PC-3 (cell line): Measurements from ENCODE around the gene CEP63. TPM values are rescaled to one million over a fixed set of nuclear protein-coding genes. Genes with fewer than 3 reads are reported as not detected.
"Not testable (repeated sequence)": the region's sequence is repeated elsewhere in the genome, so short reads cannot be mapped to it uniquely, and the experiment has no call there.

Source experiments
- ATAC-seq: fragments of 200-7000 bp; cut with Tn5 transposase; 2 replicates; pipeline ENCODE4 v1.9.1; 2020; ENCODE audit warnings: mild to moderate bottlenecking, moderate library complexity
- BruUV-seq: library from RNA; stranded (reverse); fragments of 400-500 nt; replicated peaks from 2 replicates; lab custom pipeline; 2021; lab: Mats Ljungman, UMichigan
- CTCF ChIA-PET: fragments of 300-600 bp; sonication (Branson Sonifier 250); formaldehyde crosslinking; loops from one replicate; lab custom pipeline; 2022; ENCODE audit warnings: antibody characterized with exemption; lab: Charles Lee
- POLR2A ChIA-PET: fragments of 300-600 bp; sonication (Branson Sonifier 250); formaldehyde crosslinking; loops from one replicate; lab custom pipeline; 2022; ENCODE audit warnings: antibody characterized with exemption; ENCODE audit not compliant: unreplicated experiment; lab: Charles Lee
- DNase-seq: peaks from one replicate; pipeline ENCODE4 v3.0.0-alpha.2; 2015
- H2AFZ ChIP-seq: fragments of 300-600 bp; sonication (generic); 2 replicates; pipeline ENCODE4 v1.6.0; 2016; ENCODE audit warnings: antibody characterized with exemption, low read length
- H3F3A ChIP-seq: fragments of 300-600 bp; sonication (generic); one replicate; pipeline ENCODE4 v1.6.0; 2017; ENCODE audit warnings: antibody characterized with exemption, low read length, control low read depth, mild to moderate bottlenecking; ENCODE audit not compliant: unreplicated experiment
- H3K27ac ChIP-seq: fragments of 300-600 bp; sonication (generic); 2 replicates; pipeline ENCODE4 v1.5.1; 2016; ENCODE audit warnings: mild to moderate bottlenecking, low read length
- H3K27me3 ChIP-seq: fragments of 300-600 bp; sonication (generic); 2 replicates; pipeline ENCODE4 v1.6.1; 2016; ENCODE audit warnings: low read length, mixed read lengths
- H3K36me3 ChIP-seq: fragments of 300-600 bp; sonication (generic); 2 replicates; pipeline ENCODE4 v1.6.1; 2016; ENCODE audit warnings: low read depth, mixed run types, low read length, mixed read lengths
- H3K4me1 ChIP-seq: fragments of 300-600 bp; sonication (generic); 2 replicates; pipeline ENCODE4 v1.5.1; 2016; ENCODE audit warnings: low read length; ENCODE audit not compliant: insufficient read depth
- H3K4me2 ChIP-seq: fragments of 300-600 bp; sonication (generic); 2 replicates; pipeline ENCODE4 v1.6.0; 2016; ENCODE audit warnings: low read length
- H3K4me3 ChIP-seq: fragments of 300-600 bp; sonication (generic); 2 replicates; pipeline ENCODE4 v1.5.1; 2016; ENCODE audit warnings: mild to moderate bottlenecking, low read length, mixed read lengths
- H3K79me2 ChIP-seq: fragments of 300-600 bp; sonication (generic); 2 replicates; pipeline ENCODE4 v1.6.1; 2017; ENCODE audit warnings: low read length, mixed read lengths
- H3K9ac ChIP-seq: fragments of 300-600 bp; sonication (generic); 2 replicates; pipeline ENCODE4 v1.6.0; 2016; ENCODE audit warnings: mild to moderate bottlenecking, low read length
- H3K9me2 ChIP-seq: fragments of 300-600 bp; sonication (generic); replicated peaks from 2 replicates; pipeline ENCODE4 v1.6.1; 2016; ENCODE audit warnings: mixed run types, low read length, mixed read lengths
- H3K9me3 ChIP-seq: fragments of 300-600 bp; sonication (generic); 2 replicates; pipeline ENCODE4 v1.6.1; 2016; ENCODE audit warnings: low read length, mixed read lengths
- H4K20me1 ChIP-seq: fragments of 300-600 bp; sonication (generic); 2 replicates; pipeline ENCODE4 v1.6.1; 2016; ENCODE audit warnings: low read length, mixed read lengths
- EZH2 ChIP-seq: fragments of 300-600 bp; sonication (generic); IDR thresholded peaks from one replicate; pipeline ENCODE4 v1.6.1; 2017; ENCODE audit warnings: antibody characterized with exemption, mild to moderate bottlenecking, low read length; ENCODE audit not compliant: unreplicated experiment
- EZH2phosphoT487 ChIP-seq: fragments of 300-600 bp; sonication (generic); IDR thresholded peaks from 2 replicates; pipeline ENCODE4 v1.6.1; 2018; ENCODE audit warnings: mild to moderate bottlenecking, antibody characterized with exemption, low read length, borderline replicate concordance
- intact Hi-C: fragments of 100-400 bp; cut with micrococcal nuclease; formaldehyde crosslinking; loops from 2 replicates; pipeline ENCODE4 v1.9.0; 2023
- total RNA-seq: library from RNA; depleted of rRNA; stranded (reverse); fragments of >200 nt; gene quantifications from 2 replicates; pipeline ENCODE4 v1.2.3, GENCODE V29; 2014
- TF ChIP-seq, protein P1 (sequence below): fragments of 300-600 bp; sonication (generic); conservative IDR thresholded peaks from 2 replicates; pipeline ENCODE4 v1.5.1; 2017; ENCODE audit warnings: antibody characterized with exemption, low read depth, mild to moderate bottlenecking, low read length

CEP63 gene
- total RNA-seq, 1 experiment from 2014 or later, result 15.4 TPM

GRCh38 chr3:134543113-134543512 lies 57.3 kb downstream of the CEP63 start:
- Histone ChIP-seq H2AFZ (no peak overlapping the region), H3K9me3 (no peaks in the 10 kb centered on the region), H3F3A (no peaks in the 10 kb centered on the region), H3K9me2 (no peaks in the 10 kb centered on the region), H3K79me2 (no peaks in the 10 kb centered on the region), H3K4me1 (no peaks in the 10 kb centered on the region), H3K4me2 (no peak overlapping the region), H4K20me1 (no peaks in the 10 kb centered on the region), H3K9ac (no peak overlapping the region), H3K27ac (no peak overlapping the region), H3K36me3 (no peaks in the 10 kb centered on the region), H3K4me3 (no peak overlapping the region), H3K27me3 (no peaks in the 10 kb centered on the region)
- no peak for DNase-seq
- no TSS peak for BruUV-seq
- ChIA-PET POLR2A (no interaction called here), CTCF (no interaction called here)
- intact Hi-C loops, result no loop called here
- ATAC-seq, result no peak
- TF ChIP-seq EZH2, result no peak
- TF ChIP-seq, protein P1, sequence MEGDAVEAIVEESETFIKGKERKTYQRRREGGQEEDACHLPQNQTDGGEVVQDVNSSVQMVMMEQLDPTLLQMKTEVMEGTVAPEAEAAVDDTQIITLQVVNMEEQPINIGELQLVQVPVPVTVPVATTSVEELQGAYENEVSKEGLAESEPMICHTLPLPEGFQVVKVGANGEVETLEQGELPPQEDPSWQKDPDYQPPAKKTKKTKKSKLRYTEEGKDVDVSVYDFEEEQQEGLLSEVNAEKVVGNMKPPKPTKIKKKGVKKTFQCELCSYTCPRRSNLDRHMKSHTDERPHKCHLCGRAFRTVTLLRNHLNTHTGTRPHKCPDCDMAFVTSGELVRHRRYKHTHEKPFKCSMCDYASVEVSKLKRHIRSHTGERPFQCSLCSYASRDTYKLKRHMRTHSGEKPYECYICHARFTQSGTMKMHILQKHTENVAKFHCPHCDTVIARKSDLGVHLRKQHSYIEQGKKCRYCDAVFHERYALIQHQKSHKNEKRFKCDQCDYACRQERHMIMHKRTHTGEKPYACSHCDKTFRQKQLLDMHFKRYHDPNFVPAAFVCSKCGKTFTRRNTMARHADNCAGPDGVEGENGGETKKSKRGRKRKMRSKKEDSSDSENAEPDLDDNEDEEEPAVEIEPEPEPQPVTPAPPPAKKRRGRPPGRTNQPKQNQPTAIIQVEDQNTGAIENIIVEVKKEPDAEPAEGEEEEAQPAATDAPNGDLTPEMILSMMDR, result no peak
- TF ChIP-seq EZH2phosphoT487, result no peak

DNA sequence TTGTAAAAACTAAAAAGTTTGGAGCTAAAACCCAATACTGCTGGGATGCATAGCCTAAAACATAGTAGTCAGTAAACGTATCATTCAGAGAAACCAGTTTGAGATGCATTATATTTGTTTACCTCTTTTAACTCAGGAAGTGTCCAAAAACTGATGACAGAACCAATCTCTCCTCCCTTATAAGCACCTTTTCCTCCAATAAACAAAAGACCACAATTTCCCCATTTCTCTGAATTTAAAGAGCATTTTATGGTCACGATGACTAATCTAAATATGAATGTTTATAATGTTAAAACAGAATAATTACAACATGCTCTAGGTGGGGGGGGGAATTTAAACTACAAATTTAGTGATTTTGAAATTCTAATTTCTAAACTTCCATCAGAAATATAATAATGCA lies 58.5 kb downstream of the CEP63 start:
- intact Hi-C loops, result no loop called here
- H3K27me3 ChIP-seq, result no peaks in the 10 kb centered on the region

GRCh38 chr3:134544783-134545182 lies 58.9 kb downstream of the CEP63 start:
- H3K4me1 ChIP-seq, H3K9me3 ChIP-seq, H3K79me2 ChIP-seq, ATAC-seq, H3K4me2 ChIP-seq, BruUV-seq, CTCF ChIA-PET, H3K27me3 ChIP-seq, H3K9ac ChIP-seq, H3F3A ChIP-seq, H3K36me3 ChIP-seq, H3K27ac ChIP-seq, H3K4me3 ChIP-seq, H3K9me2 ChIP-seq, intact Hi-C loops, POLR2A ChIA-PET, H4K20me1 ChIP-seq, H2AFZ ChIP-seq, DNase-seq: not testable (repeated sequence)

More for the DNA sequence above, 58.5 kb downstream of the CEP63 start:
- Histone ChIP-seq H3K9me3 (no peaks in the 10 kb centered on the region), H3K4me2 (no peak overlapping the region), H4K20me1 (no peaks in the 10 kb centered on the region), H3K9ac (no peak overlapping the region), H2AFZ (no peak overlapping the region), H3K4me1 (no peaks in the 10 kb centered on the region), H3K36me3 (no peaks in the 10 kb centered on the region), H3F3A (no peaks in the 10 kb centered on the region), H3K79me2 (no peaks in the 10 kb centered on the region), H3K4me3 (no peak overlapping the region), H3K27ac (no peak overlapping the region), H3K9me2 (no peaks in the 10 kb centered on the region)
- DNase-seq, result no peak
- ChIA-PET POLR2A (no interaction called here), CTCF (no interaction called here)
- no peak for TF ChIP-seq EZH2
- no peak for TF ChIP-seq EZH2phosphoT487
- TF ChIP-seq, protein P1, result no peak
- no TSS peak for BruUV-seq
- no peak for ATAC-seq
